GM18951 (cell line): ENCODE results near the gene KCNK5.

ENCODE experiments used
- POLR2A ChIP-seq: IDR thresholded peaks from 4 replicates; pipeline ENCODE4 v1.6.1; 2011; ENCODE audit warnings: mild to moderate bottlenecking; ENCODE audit not compliant: insufficient read length, insufficient read depth; ENCODE audit errors: extremely low read depth
- in situ Hi-C: fragments of 300-500 bp; cut with MboI; formaldehyde crosslinking; loops from one replicate; pipeline ENCODE4 v1.12.0; 2022; ENCODE audit warnings: low sequenced_read_pairs, mixed read lengths, inconsistent platforms; ENCODE audit not compliant: unreplicated experiment

Gene KCNK5

DNA sequence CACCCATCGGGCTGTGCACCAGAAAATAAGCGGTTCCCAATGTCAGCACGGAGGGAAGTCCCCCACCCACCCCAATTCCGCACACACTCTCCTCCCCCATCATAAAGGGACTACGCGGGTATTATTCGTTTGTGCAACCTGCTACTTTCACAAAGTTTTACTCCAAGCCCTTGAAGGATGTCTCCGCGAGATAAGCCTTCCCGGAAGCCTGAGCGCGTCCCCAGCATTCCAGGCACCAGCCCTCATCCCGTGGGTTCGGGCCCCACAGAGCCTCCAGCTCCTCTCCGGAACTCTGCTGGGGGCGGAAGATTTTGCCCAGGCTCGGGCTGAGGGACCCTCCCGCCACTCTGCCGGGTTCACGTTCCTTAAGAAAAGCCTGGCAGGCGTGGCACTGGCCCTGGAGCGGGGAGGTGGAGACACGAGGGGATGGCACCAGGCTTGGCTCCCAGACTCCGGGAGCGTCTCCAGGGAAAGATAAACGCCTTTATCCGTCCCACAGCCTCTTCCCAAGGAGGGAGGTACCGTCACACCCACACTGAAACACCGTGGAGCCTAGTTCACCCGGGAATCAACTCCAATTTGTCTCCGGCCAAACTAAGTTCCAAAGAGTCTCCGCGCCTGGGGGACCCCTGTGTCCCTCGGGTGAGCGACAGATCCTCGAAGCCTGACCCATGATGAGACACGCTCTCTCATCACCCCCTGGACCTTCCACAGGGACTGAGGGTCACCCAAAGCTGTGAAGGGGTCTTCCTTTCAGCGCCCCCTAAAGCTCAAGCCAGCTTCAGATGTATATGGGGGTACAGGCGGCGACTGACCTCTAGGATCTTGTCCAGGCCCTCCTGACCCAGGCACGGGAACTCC lies 934 bp downstream of the KCNK5 start:
- in situ Hi-C loops: no loop called here
- no peak for TF ChIP-seq POLR2A

DNA sequence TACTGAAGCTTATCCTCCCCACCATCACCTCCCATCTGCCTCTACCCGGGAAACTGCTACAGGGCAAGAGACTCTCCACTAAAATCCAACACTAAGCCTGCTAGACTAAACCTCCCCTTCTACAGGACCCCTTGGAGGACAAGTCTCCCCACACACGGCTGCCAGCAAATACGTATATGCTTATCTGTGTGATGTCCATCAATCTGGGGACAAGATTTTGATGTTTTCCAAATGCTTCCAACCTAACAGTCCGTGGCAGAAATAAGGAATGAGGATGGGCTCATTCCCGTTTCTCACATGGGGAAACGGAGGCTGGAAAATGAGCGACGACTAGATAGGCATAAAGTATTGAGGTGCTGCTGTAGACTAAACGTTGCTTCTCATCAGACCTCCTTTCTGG lies 1.8 kb downstream of the KCNK5 start:
- in situ Hi-C loops: no loop called here

DNA sequence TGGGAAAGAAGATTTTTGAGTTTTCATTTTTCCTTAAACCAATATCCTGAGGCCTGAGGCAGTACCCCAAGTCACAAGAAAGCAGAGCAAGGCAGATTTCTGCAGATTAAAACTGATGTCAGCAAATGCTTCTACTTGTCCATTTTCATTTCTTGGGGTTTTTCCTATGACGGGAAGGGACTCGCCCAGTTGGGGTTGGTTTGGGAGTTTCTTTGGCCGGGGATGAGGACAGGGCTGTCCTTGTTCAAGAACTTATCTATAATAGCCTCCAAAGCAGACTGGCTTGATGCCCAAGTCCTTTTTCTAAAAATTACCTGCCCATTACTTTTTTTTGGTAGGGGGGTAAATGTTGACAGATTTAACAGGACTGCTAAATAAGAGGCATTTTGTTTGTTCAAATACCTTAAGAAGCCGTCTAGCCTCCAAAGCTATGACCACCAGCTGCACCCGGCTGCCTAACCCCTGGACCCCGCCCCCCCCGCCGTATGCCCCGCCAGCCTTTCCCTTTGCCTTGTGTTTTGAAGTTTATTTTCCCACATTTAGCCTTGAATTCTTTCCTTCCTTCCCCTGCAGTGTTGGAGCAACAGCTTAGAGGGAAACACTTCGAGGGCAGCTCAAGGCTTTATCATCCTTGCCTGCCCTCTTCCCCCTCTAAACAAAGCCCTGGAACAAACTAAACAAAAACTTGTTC lies 2.5 kb downstream of the KCNK5 start:
- no peak for TF ChIP-seq POLR2A
- in situ Hi-C loops: no loop called here

More for the DNA sequence above, 1.8 kb downstream of the KCNK5 start:
- TF ChIP-seq POLR2A: no peak

DNA sequence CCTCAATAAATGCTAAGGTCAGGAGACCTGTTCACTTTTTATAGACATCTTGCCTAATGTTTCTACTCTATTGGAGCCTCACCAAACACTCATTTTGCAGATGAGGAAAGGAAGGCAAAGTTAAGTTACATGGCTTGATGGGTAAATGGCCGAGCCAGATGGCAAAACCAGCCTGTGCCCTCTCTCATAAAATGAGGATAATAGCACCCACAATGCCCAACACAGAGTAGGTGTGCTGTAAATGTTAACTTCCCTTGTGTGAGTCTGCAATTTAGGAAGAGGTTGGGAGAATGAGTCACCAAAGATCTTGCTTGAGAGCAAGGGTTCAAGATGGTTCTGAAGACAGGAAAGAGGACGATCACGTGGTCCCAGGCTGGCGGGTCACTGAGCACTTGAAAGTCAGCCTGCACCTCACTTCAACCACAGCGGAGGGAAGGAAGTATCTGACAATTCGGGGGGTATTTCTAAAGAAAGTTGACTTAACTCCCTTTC lies 3.3 kb downstream of the KCNK5 start:
- TF ChIP-seq POLR2A: no peak
- in situ Hi-C loops: no loop called here

DNA sequence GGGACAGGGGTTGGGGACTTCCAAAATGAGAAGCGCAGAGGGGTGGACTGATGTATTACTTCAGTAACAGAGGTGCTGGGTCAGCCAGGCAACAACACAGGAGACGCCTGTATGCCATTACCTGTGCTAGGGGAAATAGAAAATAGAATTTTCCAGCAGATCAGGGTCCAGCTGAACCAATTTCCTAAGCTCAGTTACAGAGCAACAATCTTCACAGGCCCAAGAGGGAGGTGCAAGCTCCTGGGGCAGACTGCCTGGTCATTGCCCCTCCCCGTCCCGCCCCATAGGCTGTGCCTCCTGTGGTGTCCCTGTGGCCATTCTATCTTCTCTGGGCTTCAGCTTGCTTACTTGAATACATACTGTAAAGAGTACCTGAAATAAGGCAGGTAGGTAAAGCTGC lies 3.7 kb downstream of the KCNK5 start:
- in situ Hi-C loops: no loop called here

DNA sequence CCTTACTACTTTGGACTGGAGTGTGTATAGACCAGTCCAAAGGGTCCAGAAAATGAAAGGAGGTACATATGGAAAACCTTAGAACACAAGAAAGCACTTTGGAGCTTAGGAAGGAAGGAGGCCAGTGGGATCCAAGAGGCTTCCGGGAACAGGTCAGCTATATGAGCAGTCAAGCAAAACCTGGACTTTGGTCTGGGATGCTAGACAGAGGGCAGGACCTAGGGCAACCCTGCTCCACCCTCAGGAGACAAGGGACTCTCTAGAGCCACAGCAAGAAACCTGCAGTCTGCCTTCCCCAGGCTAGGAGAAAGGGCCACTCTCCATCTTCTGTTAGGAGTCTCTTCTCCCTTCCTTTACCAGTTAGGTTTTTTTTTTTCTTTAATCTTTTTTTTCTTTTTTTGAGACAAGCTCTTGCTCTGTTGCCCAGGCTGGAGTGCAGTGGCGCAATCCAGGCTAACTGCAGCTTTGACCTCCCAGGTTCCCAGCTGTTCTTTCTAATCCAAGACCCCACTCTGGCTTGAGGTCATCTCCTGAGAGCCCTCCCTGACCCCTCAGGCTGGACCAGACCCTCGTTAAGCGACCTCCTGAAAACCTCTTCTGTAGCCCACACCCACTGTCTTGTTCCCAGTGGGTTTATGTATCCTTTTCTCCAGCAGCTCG lies 4.6 kb downstream of the KCNK5 start:
- TF ChIP-seq POLR2A: no peak
- in situ Hi-C loops: no loop called here

More for the DNA sequence above, 3.7 kb downstream of the KCNK5 start:
- TF ChIP-seq POLR2A: no peak

DNA sequence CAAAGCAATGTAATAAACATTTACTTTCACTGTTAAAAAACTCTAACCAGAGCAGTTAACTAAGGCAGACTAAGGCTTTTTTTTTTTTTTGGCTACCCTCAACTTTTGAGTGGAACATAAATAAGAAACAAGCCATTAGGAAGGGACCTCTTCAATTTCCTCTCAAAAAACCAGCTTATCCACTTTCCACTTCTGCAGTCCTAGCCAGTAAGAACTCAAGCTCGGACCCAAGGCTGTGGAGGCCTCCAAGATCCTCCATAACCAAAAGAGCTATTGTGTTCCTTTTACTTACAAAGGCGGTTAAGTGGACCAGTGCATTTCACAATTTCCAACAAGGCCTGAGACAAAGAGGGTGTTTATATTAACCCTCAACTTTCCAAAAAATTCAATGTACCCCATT lies 5.3 kb downstream of the KCNK5 start:
- in situ Hi-C loops: no loop called here
- TF ChIP-seq POLR2A: no peak

DNA sequence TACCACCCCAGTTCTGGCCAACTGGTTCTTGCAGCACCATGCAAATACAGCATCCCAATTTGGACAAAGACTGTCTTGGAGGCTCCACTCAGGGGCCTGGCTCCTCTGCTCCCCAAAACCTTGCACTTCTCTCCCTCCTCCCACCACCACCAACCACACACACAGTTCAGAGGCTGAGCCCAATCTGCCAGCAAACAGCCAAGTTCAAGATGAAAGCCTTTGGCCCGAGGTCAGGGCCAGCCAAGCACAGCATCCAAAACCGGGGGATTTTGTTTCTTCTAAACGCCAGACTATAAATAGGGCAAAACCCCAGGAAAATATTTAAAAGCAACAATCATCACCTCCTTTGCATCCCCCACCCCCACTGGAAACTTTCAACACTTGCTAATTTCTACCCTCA lies 5.7 kb downstream of the KCNK5 start:
- in situ Hi-C loops: no loop called here
- TF ChIP-seq POLR2A: no peak

DNA sequence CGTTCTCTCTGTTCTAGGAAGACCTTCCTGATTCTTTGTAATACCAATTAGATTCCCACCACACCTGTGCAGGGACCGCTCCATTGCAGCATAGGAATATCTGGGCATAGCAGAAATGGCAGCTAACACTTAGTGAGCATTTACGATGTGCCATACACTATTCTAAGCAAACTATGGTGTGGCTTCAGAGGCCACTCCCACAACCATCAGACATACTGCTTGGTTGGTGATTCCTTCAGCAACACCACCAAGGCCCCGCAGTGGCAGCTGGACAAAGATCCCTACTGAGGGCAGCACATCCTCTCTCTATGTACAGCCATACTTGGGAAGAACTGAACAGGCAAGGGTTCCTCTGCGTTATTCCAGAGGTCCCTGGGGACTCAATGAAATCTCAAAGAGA lies 6.2 kb downstream of the KCNK5 start:
- TF ChIP-seq POLR2A: no peak
- in situ Hi-C loops: no loop called here

DNA sequence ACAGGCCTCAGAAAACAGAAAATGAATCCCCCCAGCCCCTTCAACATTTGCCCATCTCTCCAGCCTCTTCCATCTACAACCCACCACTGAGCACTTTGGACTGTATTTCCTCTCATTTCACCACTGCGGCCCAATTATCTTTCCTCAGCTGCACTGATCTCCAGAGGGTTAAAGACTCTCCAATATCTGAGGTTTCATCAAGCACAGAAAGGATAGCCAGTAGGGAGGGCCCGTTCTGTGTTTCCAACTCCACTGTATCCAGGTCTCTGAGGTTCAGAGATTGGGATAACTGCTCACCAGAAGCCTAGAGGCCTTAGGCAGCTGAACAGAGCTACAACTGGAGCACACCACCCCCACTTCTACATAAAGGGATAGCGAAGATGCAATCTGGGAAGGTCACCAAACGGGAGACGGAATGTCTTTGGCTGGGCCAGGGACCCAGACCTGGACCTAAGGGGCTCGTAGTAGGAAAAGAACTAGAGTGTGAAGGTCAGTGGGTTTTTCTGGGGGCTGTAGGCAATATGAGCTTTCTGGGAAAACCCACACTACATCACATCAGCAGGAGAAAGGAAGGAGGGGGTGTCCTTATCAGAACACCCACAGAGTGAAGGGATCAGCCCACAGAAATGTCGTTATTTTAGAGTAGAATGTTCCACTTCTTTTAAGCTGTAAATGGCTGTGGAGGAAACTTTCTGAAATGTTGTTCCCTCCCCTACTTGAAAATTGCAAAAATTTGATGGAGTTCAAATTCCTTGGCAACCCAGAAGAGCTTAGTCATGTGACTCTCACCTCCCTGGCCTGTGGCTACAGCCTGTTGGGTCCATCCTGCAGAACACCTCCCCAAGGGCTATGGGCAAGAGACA lies 7.3 kb downstream of the KCNK5 start:
- in situ Hi-C loops: no loop called here
- no peak for TF ChIP-seq POLR2A

DNA sequence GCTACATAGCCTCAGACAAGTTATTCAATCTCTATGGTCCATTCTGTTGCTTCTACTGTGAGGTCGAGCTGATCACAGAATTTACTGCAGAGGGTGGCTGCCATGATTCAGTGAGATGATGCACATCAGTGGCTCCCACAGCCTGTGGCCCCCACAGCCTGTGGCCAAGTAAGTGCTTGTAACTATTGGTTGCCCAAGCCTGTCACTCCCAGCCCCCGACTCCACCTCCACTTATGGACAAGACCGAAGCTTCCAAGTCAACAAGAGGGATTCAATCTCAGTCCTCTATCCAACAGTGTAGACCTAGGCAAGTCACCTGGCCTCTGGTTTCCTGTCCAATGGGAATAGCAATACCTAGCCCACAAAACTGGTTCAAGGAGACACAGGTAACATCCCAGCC lies 8.2 kb downstream of the KCNK5 start:
- TF ChIP-seq POLR2A: no peak
- in situ Hi-C loops: no loop called here

DNA sequence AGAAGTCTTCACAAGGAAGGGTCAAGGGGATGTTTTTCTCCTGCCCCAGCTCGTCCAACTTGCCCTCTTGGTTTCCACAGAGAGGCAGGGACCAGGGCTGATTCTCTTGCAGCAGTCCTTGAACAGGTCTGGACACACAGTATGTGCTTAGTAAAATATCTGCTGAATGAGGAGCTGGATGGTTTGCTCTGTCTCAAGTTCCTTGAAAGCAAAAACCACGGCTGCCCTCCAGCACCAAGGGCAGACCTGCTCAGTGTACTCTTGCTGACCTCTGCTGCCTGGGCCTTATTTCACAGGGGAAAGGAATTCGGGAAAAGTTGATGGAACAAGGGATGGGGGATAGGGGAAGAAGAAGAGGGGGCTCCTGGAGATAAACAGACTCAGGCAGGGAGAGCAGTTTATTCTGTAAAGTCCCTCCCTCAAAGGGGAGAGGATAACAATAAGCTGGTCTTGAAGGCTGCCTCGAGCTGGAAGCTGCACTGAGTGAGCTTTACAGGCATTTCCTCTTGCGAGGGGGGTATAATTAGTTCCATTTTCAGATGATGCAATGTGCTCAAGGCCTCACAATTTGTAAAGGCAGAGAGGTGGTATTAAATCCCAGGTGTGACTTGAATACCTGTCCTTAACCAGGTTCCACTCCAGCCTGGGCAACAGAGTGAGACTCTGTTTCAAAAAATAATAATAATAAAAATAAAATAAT lies 10.3 kb downstream of the KCNK5 start:
- in situ Hi-C loops: no loop called here
- no peak for TF ChIP-seq POLR2A
